ENCODE results near the gene ING2.

DNA sequence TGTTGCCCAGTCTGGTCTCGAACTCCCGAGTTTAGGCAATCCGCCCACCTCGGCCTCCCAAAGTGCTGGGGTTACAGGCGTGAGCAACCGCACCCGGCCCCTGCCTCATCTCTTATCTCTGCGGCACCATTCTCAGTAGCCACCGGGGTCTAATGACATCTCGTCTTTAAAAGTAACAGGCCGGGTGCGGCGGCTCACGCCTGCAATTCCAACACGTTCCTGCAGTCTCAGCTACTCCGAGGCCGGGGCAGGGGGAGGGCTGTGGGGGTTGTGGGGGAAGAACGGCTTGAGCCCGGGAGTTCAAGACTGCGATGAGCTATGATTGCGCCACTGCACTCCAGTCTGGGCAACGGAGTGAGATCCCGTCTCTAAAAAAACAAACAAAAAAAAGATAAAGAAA is 28.8 kb downstream of the ING2 start:
- TF ChIP-seq, protein P1, sequence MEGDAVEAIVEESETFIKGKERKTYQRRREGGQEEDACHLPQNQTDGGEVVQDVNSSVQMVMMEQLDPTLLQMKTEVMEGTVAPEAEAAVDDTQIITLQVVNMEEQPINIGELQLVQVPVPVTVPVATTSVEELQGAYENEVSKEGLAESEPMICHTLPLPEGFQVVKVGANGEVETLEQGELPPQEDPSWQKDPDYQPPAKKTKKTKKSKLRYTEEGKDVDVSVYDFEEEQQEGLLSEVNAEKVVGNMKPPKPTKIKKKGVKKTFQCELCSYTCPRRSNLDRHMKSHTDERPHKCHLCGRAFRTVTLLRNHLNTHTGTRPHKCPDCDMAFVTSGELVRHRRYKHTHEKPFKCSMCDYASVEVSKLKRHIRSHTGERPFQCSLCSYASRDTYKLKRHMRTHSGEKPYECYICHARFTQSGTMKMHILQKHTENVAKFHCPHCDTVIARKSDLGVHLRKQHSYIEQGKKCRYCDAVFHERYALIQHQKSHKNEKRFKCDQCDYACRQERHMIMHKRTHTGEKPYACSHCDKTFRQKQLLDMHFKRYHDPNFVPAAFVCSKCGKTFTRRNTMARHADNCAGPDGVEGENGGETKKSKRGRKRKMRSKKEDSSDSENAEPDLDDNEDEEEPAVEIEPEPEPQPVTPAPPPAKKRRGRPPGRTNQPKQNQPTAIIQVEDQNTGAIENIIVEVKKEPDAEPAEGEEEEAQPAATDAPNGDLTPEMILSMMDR (IDR thresholded peaks at IDR 0.05 in 2 of 3, conservative IDR thresholded peaks at IDR 0.05 in 1 of 3; ENCODE audit: borderline replicate concordance in 1 of 3, insufficient read depth in 1 of 3, low read depth in 2 of 3, low read length in 2 of 3) = no peak
- TF ChIP-seq, protein P2, sequence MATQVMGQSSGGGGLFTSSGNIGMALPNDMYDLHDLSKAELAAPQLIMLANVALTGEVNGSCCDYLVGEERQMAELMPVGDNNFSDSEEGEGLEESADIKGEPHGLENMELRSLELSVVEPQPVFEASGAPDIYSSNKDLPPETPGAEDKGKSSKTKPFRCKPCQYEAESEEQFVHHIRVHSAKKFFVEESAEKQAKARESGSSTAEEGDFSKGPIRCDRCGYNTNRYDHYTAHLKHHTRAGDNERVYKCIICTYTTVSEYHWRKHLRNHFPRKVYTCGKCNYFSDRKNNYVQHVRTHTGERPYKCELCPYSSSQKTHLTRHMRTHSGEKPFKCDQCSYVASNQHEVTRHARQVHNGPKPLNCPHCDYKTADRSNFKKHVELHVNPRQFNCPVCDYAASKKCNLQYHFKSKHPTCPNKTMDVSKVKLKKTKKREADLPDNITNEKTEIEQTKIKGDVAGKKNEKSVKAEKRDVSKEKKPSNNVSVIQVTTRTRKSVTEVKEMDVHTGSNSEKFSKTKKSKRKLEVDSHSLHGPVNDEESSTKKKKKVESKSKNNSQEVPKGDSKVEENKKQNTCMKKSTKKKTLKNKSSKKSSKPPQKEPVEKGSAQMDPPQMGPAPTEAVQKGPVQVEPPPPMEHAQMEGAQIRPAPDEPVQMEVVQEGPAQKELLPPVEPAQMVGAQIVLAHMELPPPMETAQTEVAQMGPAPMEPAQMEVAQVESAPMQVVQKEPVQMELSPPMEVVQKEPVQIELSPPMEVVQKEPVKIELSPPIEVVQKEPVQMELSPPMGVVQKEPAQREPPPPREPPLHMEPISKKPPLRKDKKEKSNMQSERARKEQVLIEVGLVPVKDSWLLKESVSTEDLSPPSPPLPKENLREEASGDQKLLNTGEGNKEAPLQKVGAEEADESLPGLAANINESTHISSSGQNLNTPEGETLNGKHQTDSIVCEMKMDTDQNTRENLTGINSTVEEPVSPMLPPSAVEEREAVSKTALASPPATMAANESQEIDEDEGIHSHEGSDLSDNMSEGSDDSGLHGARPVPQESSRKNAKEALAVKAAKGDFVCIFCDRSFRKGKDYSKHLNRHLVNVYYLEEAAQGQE (IDR thresholded peaks at IDR 0.05; ENCODE audit: low read depth) = no peak
- TF ChIP-seq EZH2phosphoT487 (IDR thresholded peaks at IDR 0.05; ENCODE audit: borderline replicate concordance) = no peak

All from HCT116 (cell line).